Fibroblast of skin of abdomen (primary cell): ENCODE data around the gene CLDN4.

ENCODE experiments used
- DNase-seq: peaks from one replicate; pipeline ENCODE4 v3.0.0-alpha.2; 2013

The CLDN4 gene

DNA sequence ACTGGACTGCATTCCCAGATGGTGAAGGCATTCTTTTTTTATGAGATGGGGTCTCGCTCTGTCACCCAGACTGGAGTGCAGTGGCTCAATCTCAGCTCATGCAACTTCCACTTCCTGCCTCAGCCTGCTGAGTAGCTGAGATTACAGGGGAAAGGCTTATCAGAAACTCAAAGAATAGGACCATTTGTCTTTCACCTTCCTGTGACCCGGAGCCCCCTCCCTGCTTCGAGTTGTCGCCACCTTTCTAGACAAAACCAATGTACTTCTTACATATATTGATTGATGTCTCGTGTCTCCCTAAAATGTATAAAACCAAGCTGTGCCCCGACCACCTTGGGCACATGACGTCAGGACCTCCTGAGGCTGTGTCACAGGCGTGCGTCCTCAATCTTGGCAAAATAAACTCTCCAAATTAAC is 13.3 kb downstream of the CLDN4 start:
- DNase-seq = no peak

GRCh38 chr7:73844848-73845460 is 14.2 kb downstream of the CLDN4 start:
- peak; percentile 79 for DNase-seq

DNA sequence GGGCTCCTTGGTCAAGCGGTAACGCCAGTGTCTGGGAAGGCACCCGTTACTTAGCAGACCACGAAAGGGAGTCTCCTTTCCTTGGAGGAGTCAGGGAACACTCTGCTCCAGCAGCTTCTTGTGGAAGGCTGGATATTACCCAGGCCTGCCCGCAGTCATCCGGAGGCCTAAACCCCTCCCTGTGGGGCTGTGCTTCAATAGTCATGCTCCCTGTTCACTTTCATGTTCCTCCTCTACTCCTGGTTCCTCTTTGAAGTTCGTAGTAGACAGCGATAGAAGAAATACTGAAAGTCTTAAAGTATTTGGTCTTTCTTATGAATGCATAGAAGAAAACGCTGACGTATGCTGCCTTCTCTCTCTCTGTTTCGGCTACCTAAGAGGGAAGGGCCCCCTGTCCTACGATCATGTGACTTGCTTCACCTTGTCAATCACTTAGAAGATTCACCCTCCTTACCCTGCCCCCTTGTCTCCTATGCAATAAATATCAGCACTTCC is 15.0 kb downstream of the CLDN4 start:
- peak; percentile 47 for DNase-seq

- no peak for DNase-seq
Observed at GRCh38 chr7:73847941-73848723, 17.3 kb downstream of the CLDN4 start.

GRCh38 chr7:73850781-73851207 is 20.0 kb downstream of the CLDN4 start:
- DNase-seq = peak; percentile 98

- DNase-seq = peak; percentile 99
Observed at GRCh38 chr7:73851410-73852338, 20.9 kb downstream of the CLDN4 start.

DNA sequence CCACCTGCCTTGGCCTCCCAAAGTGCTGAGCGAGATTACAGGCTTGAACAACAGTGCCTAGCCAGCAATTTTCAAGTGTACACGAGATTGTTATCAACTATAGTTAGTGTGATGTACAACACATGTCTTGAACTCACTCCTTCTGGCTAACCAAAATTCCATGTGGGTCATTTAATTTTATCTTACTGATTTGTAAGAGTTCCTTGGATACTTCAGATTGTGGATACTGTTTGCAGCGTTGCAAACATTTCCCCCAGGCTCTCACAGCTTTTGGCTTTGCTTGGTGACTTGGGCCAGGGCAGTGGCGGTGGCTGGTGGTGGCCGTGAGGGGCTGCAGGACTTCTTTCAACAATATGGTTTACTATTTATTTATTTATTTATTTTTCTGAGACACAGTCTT is 21.7 kb downstream of the CLDN4 start:
- no peak for DNase-seq

DNA sequence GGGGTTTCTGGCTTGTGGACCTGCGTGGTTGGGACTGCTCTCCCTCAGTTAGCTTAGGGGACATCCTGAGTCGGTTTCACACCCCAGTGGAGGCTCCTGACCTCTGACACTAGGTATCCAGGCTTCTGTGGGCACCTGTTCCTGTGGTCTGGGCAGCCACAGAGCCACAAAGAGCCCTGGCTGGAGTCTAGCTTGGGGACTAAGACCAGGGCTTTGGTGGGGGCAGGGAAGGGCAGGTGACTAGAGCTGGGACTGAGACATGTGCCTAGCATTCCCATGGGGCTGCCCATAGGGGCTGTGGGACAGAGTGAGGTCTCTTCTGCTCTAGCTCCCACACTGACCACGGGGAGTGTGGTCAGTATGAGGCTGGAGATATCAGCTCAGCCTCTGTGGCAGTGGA is 26.1 kb downstream of the CLDN4 start:
- no peak for DNase-seq

DNA sequence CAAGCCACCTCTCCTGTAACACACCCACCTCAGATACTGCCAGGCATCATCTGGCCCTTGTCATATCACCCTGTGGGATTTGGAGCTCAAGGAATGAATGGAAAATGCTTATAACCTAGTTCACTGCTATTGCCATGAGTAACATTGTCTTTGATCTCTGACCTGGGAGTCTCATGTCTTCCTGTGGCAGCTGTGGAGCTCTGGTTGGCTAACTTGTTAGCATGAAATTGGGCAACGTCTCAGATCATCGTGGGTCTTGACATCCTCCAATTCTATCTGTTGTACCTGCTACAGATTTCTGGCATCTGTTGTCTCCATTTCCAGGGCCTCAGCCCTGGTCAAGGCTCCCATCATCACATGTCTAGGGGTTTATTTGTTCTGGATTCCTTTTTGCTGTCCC is 28.0 kb downstream of the CLDN4 start:
- no peak for DNase-seq

DNA sequence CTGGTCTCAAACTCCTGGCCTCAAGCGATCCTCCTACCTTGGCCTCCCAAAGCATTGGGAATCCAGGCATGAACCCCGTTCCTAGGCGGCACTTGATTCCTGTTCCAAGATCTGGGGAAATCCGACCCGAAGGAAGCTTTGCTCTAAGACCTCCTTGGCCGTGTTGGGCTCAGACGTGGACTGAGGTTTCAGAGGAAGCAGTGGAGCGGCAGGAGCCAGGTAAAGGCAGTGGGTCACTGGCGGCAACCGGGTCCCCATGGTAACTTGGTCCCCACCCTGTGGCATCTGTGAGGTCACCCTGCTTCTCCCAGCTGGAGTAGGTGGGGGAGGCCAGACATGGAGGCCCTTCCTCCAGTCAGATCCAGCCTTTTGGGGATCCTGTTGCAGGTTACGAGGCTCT is 30.1 kb downstream of the CLDN4 start, which contains the start of gene TMEM270:
Gene TMEM270, plus strand, starts transcription at position 301 of the 400 bp plus-strand sequence. Its CDS starts 36 bp downstream, at position 337.
- DNase-seq = no peak

GRCh38 chr7:73861305-73861704 is 30.5 kb downstream of the CLDN4 start:
- no peak for DNase-seq

DNA sequence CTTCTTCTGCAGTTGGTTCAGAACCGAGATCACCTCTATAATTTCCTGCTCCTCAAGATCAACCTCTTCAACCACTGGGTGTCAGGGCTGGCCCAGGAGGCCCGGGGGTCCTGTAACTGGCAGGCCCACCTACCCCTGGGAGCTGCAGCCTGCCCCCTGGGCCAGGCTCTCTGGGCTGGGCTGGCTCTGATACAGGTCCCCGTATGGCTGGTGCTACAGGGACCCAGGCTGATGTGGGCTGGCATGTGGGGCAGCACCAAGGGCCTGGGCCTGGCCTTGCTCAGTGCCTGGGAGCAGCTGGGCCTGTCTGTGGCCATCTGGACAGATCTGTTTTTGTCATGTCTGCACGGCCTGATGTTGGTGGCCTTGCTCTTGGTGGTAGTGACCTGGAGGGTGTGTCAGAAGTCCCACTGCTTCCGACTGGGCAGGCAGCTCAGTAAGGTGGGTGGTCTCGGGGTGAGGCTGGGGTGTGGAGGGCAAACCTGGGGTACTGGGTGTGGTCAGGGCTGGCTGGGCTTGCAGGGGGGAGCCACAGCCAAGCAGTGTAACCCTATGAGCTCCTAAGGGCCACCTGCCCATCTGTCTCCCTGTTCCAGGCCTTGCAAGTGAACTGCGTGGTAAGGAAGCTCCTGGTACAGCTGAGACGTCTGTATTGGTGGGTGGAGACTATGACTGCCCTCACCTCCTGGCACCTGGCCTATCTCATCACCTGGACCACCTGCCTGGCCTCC is 34.4 kb downstream of the CLDN4 start:
- DNase-seq = no peak

DNA sequence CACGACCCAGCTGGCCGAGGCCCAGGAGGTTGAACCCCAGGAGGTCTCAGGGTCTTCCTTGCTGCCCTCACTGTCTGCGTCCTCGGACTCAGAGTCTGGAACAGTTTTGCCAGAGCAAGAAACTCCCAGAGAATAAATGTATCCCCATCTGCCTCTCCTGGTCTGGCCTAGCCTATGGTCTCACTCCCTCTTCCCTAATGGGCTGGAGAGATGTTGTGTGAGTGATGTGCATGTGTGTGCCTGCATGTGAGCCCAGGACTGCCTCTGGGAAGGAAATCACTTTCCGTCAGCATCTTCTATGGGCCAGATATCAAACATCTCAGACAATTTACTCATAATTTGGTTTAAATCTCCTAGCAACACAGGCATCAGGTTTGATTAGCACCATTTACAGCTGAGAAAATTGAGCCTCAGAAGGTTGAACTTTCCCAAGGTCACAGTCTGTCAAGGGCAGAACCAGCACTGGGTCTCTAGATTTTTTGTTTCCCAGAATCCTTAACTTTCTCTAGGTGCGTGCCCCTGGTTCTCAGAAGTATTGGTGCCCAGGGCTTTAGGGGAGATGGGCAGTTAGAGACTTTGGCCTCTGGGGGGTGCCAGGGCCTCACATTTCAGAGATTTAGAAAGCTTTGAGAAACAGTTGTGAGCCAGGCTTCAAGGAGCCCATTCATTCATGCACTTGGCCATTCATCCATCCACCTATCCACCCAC is 35.1 kb downstream of the CLDN4 start:
- peak; percentile 61 for DNase-seq

- no peak for DNase-seq
Observed at GRCh38 chr7:73866446-73866767, 35.6 kb downstream of the CLDN4 start.

GRCh38 chr7:73869011-73869798 is 38.4 kb downstream of the CLDN4 start:
- DNase-seq = no peak

- no peak for DNase-seq
Observed at GRCh38 chr7:73870041-73870492, 39.3 kb downstream of the CLDN4 start.

DNA sequence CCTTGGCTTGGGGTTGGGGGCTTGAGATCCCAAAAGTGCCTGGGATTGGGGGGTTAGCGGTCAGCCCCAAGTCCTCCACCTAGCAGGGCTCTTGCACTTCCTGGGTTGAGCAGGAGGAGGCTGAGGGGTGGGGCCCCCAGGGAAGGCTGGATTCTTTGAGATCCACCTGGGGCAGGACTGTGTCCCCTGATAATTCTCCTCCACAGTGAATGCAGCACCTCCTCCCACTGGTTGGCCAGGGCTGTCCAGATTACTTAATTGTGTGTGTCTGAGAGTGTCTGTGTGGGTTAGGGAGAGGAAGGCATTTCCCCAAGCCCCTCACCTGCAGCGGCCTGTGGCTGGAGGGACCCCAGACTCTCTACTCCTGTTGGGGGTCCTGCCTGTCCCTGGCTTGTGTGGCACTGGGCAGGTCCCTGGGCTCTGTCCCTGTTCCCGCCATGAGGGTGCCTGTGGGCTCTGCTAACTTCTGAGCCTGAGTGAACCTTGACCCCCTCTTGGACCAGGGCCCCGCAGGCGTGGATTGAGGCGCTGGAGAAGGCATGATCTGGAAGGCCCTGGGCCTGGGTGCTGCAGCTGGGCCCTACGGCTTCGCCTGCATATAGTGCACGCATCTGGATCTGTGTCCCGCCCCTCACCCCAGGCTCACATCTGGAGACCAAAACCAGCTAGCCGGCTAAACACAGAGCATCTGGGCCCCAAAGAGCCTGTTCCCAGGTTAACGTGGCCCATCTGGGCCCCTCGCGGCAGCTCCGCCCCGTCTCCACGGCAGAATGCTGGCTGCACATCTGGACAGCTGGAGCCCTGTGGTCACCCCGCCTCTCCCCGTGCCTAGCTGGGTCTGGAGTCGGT is 40.6 kb downstream of the CLDN4 start:
- DNase-seq = no peak

DNA sequence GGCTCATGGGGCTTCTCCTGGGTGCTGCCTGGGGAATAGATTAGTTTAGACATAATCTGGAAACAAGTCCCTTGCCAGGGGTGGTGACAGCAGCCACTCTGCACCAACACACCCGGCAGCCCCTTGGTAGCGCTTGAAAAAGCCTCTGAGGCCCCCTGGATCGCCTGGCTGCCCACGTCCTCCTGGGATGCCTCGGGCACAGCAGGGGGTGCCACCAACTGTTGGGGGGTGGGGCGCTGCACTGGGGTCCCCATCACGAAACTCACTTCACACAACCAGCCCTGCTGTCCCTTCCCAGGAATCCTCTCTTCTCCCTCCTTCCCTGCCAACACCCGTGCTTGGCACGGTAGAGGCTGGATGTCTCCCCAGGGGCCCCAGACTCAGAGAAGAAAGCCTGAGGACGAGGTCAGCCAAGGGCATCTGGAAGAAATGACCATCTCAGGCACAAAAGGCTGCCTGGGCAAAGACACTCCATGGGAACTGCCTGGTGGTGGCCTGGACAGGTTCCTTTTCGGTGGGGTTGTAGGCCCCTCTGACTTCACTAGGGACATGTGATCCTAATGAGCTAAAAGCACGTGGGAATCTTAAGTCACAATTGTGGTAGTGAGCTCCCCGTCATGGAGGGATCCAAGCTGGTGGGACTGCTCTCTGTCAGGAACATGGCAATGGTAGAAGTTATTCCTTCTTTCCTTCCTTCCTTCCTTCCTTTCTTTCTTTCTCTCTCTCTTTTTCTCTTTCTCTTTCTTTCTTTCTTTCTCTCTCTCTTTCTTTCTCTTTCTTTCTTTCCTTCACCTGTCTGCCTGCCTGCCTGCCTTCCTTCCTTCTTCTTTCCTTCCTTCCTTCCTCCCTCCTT is 41.5 kb downstream of the CLDN4 start:
- no peak for DNase-seq

- no peak for DNase-seq
Observed at GRCh38 chr7:73876361-73876760, 45.6 kb downstream of the CLDN4 start.
